IPS-11a (cell line): Measurements from ENCODE around the gene ANKRD34C.

Experiments used
- H3K4me3 ChIP-seq: one replicate; pipeline ENCODE4 v1.5.1; 2013; ENCODE audit warnings: low read depth, low read length, control low read depth

Gene ANKRD34C

GRCh38 chr15:79282371-79283251 is at the start of gene ANKRD34C:
ANKRD34C (plus strand) TSS chr15:79282722; CDS start chr15:79293285, 10,563 bp downstream.
- peak within 1 kb of the TSS; percentile 31 for H3K4me3 ChIP-seq

- no peak overlapping the region for H3K4me3 ChIP-seq
Measured at GRCh38 chr15:79233236-79233635, 49.3 kb upstream of the ANKRD34C start.

GRCh38 chr15:79240036-79240435 is 42.5 kb upstream of the ANKRD34C start:
- H3K4me3 ChIP-seq = no peak overlapping the region

GRCh38 chr15:79243723-79244122 is 38.8 kb upstream of the ANKRD34C start:
- no peak overlapping the region for H3K4me3 ChIP-seq

- H3K4me3 ChIP-seq = no peak overlapping the region
Measured at GRCh38 chr15:79244876-79245275, 37.6 kb upstream of the ANKRD34C start.

- no peak overlapping the region for H3K4me3 ChIP-seq
Measured at GRCh38 chr15:79248183-79248582, 34.3 kb upstream of the ANKRD34C start.

GRCh38 chr15:79257454-79257853 is 25.1 kb upstream of the ANKRD34C start:
- H3K4me3 ChIP-seq = no peak overlapping the region

- no peak overlapping the region for H3K4me3 ChIP-seq
Measured at GRCh38 chr15:79261836-79262235, 20.7 kb upstream of the ANKRD34C start.

- H3K4me3 ChIP-seq = no peak overlapping the region
Measured at GRCh38 chr15:79265167-79265566, 17.4 kb upstream of the ANKRD34C start.

- no peak overlapping the region for H3K4me3 ChIP-seq
Measured at GRCh38 chr15:79265987-79266579, 16.4 kb upstream of the ANKRD34C start.

- H3K4me3 ChIP-seq = no peak overlapping the region
Measured at GRCh38 chr15:79283252-79284048, 928 bp downstream of the ANKRD34C start.

GRCh38 chr15:79290642-79291275 is 8.2 kb downstream of the ANKRD34C start:
- H3K4me3 ChIP-seq = no peak overlapping the region

- no peak overlapping the region for H3K4me3 ChIP-seq
Measured at GRCh38 chr15:79292011-79292410, 9.5 kb downstream of the ANKRD34C start.

- no peak overlapping the region for H3K4me3 ChIP-seq
Measured at GRCh38 chr15:79294075-79294474, 11.6 kb downstream of the ANKRD34C start.

GRCh38 chr15:79296583-79296982 is 14.1 kb downstream of the ANKRD34C start:
- H3K4me3 ChIP-seq = no peak overlapping the region

GRCh38 chr15:79299126-79299840 is 16.8 kb downstream of the ANKRD34C start:
- H3K4me3 ChIP-seq = no peak overlapping the region

- H3K4me3 ChIP-seq = no peak overlapping the region
Measured at GRCh38 chr15:79299841-79300235, 17.3 kb downstream of the ANKRD34C start.

- H3K4me3 ChIP-seq = no peak overlapping the region
Measured at GRCh38 chr15:79307251-79307650, 24.7 kb downstream of the ANKRD34C start.

GRCh38 chr15:79308874-79309273 is 26.4 kb downstream of the ANKRD34C start:
- no peak overlapping the region for H3K4me3 ChIP-seq

GRCh38 chr15:79310612-79310984 is 28.1 kb downstream of the ANKRD34C start:
- H3K4me3 ChIP-seq = peak overlapping the region; percentile 48
